ENCODE measurements around the gene DTX1.
"Not testable (repeated sequence)": the region's sequence is repeated elsewhere in the genome, so short reads cannot be mapped to it uniquely, and the experiment has no call there.

DTX1 gene

DNA sequence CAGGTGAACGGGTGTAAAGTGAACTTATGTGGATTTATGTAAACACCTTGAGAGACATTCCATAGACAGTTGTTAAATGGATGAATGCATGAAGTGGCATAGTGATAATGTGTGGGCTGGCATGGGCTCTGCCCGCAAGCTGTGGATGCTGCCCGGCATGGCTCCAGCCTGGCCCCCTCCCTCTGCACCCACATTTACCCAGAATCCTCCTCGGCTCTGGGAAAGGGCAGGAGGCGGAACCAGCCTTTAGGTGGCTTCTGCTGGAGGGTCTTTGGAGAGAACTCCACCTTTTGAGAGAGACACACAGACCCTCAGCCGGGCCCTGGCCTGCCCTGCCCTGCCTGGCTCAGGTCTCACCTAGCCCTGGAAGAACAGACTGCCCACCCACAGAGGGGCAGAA lies 60.3 kb downstream of the DTX1 start:
- TF ChIP-seq, protein P1, sequence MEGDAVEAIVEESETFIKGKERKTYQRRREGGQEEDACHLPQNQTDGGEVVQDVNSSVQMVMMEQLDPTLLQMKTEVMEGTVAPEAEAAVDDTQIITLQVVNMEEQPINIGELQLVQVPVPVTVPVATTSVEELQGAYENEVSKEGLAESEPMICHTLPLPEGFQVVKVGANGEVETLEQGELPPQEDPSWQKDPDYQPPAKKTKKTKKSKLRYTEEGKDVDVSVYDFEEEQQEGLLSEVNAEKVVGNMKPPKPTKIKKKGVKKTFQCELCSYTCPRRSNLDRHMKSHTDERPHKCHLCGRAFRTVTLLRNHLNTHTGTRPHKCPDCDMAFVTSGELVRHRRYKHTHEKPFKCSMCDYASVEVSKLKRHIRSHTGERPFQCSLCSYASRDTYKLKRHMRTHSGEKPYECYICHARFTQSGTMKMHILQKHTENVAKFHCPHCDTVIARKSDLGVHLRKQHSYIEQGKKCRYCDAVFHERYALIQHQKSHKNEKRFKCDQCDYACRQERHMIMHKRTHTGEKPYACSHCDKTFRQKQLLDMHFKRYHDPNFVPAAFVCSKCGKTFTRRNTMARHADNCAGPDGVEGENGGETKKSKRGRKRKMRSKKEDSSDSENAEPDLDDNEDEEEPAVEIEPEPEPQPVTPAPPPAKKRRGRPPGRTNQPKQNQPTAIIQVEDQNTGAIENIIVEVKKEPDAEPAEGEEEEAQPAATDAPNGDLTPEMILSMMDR (IDR thresholded peaks at IDR 0.05; ENCODE audit: low read depth, low read length, missing control alignments) = no peak
- in situ Hi-C loops (cut with HindIII; ENCODE audit: low sequenced_read_pairs) = no loop called here
- no peak overlapping the region for H3K4me3 ChIP-seq (ENCODE audit: low read depth, low read length)
- DNase-seq (ENCODE audit: low read depth) = no peak

DNA sequence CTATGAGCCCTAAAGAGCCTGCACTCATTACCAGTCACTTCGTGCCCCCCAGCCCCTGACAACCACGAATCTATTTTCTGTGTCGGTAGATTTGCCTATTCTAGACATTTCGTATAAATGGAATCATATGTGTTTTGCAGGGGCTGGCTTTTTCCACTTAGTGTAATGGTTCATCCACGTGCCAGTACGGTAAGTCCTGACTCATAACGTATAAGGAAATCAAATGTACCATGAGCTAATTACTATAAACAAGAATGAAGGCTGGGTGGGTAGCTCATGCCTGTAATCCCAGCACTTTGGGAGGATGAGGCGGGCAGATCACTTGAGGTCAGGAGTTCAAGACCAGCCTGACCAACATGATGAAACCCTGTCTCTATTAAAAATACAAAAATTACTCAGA lies 61.2 kb downstream of the DTX1 start:
- in situ Hi-C loops (cut with HindIII; ENCODE audit: low sequenced_read_pairs); DNase-seq (ENCODE audit: low read depth); H3K4me3 ChIP-seq (ENCODE audit: low read depth, low read length): not testable (repeated sequence)

DNA sequence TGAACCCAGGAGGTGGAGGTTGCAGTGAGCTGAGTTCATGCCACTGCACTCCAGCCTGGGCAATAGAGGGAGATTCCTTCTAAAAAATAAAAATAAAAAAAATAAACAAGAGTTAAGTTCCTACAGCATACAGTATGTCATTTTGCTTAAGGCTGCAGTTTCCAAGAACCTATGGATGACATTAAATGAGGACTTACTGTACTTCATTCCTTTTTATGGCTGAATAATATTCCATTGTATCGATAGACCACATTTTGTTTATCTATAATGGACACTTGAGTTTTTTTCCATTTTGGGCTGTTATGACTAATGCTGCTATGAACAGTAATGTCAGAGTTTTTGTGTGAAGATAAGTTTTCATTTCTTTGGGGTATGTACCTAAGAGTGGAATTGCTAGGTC lies 61.6 kb downstream of the DTX1 start:
- TF ChIP-seq, protein P1 (IDR thresholded peaks at IDR 0.05; ENCODE audit: low read depth, low read length, missing control alignments) = no peak
- no peak for DNase-seq (ENCODE audit: low read depth)
- in situ Hi-C loops (cut with HindIII; ENCODE audit: low sequenced_read_pairs) = no loop called here
- no peak overlapping the region for H3K4me3 ChIP-seq (ENCODE audit: low read depth, low read length)

DNA sequence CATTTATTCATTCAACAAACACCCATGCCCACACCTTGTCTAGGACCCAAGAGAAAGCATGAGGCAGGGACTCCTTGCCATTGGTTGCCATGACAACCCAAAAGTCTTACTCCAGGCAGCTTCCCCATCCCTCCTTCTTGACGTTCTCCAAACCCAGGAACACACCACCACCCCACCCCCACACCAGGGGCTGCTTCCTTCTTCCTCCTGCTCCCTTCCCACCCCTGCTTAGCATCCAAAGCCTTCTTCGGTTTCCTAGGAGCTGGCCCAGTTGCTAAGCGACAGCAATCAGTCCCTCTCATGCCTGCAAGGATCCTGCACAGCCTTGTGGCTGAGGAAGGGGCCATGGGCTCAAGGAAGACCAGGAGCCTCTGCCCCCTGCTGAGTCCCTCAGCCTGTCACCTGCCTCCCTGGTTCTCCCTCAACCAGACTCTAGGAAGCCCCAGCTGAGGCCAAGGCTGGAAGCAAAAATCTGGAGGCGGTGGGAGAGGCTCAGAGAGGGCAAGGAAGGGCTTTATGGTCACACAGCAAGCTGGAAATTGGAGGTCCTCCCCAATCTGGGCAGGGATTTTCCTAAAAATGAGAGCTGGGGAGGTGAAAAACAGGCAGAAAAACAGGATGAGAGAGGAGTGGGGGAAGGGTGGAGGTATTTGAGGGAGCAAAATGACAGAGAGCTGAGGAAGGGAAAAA lies 63.6 kb downstream of the DTX1 start:
- no peak overlapping the region for H3K4me3 ChIP-seq (ENCODE audit: low read depth, low read length)
- no peak for DNase-seq (ENCODE audit: low read depth)
- TF ChIP-seq, protein P1 (IDR thresholded peaks at IDR 0.05; ENCODE audit: low read depth, low read length, missing control alignments) = no peak
- in situ Hi-C loops (cut with HindIII; ENCODE audit: low sequenced_read_pairs) = no loop called here

DNA sequence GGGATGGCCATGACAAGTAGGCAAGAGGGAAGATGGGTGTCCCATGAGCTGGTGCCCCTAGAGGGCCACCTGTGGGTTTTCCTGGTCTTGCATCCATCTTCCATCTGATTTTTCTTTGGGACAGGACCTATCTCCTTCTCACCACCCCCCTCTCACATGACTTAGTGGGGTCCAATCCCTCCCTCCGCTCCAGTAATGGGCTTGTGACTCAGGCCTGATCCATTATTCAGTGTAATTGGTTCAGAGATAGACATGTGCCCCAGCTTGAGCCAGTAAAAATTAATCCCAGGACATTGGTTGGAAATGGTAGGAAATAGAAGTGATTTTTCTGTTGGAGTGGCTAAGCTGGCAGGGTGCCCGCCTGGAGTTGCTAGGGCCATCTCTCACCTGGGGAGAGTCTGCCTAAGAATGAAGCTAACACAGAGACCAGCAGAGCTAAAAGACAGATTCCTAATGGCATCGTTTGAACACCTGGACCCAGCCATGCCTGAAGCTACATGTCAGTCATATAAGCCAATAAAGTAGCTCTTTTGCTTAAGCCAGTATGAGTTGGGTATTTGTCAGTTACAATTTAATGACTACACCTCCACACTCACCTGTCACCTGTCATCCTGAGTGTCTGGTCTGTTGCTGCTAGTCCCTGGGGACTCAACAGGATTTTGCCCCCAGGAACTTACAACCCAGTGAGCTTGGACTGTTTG lies 64.3 kb downstream of the DTX1 start:
- no peak for DNase-seq (ENCODE audit: low read depth)
- TF ChIP-seq, protein P1 (IDR thresholded peaks at IDR 0.05; ENCODE audit: low read depth, low read length, missing control alignments) = no peak
- in situ Hi-C loops (cut with HindIII; ENCODE audit: low sequenced_read_pairs) = no loop called here

DNA sequence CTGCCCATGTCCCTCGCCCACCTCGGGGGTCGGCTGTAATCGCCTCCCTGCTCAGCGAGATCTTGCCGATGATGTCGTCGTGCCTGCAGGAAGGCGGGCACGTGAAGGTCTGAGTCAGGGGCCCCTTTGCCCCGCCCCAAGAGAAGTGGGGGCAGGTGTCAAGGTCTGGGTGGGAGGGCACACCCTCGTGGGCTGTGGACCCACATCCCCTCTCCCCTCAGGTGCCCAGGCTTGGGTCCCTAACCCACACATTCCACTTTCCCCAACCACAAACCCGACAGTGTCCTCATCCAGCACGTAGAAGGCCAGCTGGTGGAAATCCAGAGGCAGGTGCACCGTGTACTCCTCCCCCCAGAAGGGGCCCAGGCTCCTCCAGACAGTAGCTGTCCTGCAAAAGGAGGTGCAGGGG lies 71.3 kb downstream of the DTX1 start:
- no peak for DNase-seq (ENCODE audit: low read depth)
- in situ Hi-C loops (cut with HindIII; ENCODE audit: low sequenced_read_pairs) = no loop called here
- TF ChIP-seq, protein P1 (IDR thresholded peaks at IDR 0.05; ENCODE audit: low read depth, low read length, missing control alignments) = no peak
- no peak overlapping the region for H3K4me3 ChIP-seq (ENCODE audit: low read depth, low read length)

More for the DNA sequence above, 64.3 kb downstream of the DTX1 start:
- no peak overlapping the region for H3K4me3 ChIP-seq (ENCODE audit: low read depth, low read length)

Measured in astrocyte of the cerebellum (primary cell).